ENCODE measurements around the gene EEIG2. TPM values are rescaled to one million over a fixed set of nuclear protein-coding genes. Genes with fewer than 3 reads are reported as not detected.

Gene EEIG2
- total and polyA plus RNA-seq, 12 donors: 1.8 to 13.8 (median 7.3) TPM

DNA sequence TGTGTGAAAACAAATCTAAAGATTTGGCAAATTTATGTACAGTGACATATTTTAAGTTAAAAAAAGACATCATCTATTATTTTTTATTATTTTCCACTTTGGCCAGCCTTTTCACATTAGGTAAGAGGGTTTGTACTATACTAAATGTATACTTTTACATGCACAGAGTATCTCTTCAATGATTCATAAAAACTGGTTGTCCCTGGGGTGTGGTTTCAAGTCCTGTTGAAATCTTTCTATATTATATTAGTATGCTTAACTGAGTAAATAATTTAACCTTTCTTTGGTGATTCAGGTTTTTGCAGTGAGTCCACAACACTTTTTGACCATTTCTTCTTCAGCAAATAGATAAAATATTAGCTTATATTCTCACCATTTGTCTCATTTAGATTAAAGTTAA, 45.7 kb downstream of the EEIG2 start:
- intact Hi-C loops (cut with DNase I): no loop called here
- Histone ChIP-seq H3K27me3 (no peaks in the 10 kb centered on the region), H3K9me3 (replicated peaks in 1 of 3) (no peaks in the 10 kb centered on the region), H3K4me1 (replicated peaks in 1 of 2) (peaks cover 0 to 3% of the 10 kb centered on the region in 2 donors), H3K36me3 (replicated peaks in 1 of 2) (no peaks in the 10 kb centered on the region), H3K4me3 (no peak overlapping the region), H3K27ac (no peak overlapping the region)
- no peak for DNase-seq
- TF ChIP-seq, protein P1, sequence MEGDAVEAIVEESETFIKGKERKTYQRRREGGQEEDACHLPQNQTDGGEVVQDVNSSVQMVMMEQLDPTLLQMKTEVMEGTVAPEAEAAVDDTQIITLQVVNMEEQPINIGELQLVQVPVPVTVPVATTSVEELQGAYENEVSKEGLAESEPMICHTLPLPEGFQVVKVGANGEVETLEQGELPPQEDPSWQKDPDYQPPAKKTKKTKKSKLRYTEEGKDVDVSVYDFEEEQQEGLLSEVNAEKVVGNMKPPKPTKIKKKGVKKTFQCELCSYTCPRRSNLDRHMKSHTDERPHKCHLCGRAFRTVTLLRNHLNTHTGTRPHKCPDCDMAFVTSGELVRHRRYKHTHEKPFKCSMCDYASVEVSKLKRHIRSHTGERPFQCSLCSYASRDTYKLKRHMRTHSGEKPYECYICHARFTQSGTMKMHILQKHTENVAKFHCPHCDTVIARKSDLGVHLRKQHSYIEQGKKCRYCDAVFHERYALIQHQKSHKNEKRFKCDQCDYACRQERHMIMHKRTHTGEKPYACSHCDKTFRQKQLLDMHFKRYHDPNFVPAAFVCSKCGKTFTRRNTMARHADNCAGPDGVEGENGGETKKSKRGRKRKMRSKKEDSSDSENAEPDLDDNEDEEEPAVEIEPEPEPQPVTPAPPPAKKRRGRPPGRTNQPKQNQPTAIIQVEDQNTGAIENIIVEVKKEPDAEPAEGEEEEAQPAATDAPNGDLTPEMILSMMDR (IDR thresholded peaks at IDR 0.05): no peak
- TF ChIP-seq POLR2A (IDR thresholded peaks at IDR 0.05): no peak

DNA sequence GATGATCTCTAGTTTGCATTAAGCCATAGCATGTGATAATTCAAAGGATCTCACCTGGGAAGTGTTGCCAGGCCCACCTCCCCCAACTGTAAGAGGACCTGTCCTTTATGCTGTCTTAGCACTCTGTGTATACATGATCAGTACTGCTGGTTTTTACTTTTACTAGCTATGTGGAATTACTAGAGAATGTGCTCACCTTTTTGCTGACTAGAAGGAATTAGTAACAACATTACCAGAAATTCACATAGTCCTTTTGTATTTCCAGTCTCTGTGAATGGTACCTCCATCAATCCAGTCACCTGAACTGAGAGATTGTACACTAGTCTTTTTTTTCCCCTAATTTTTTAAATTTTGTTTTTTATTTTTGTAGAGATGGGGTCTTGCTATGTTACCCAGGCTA, 46.6 kb downstream of the EEIG2 start:
- Histone ChIP-seq H3K27me3 (no peaks in the 10 kb centered on the region), H3K4me1 (replicated peaks in 1 of 2) (no peaks in the 10 kb centered on the region), H3K4me3 (no peak overlapping the region), H3K27ac (no peak overlapping the region), H3K36me3 (replicated peaks in 1 of 2) (no peaks in the 10 kb centered on the region), H3K9me3 (replicated peaks in 1 of 3) (no peaks in the 10 kb centered on the region)
- DNase-seq: no peak
- intact Hi-C loops (cut with DNase I): no loop called here
- TF ChIP-seq, protein P1 (IDR thresholded peaks at IDR 0.05): no peak
- TF ChIP-seq POLR2A (IDR thresholded peaks at IDR 0.05): no peak

DNA sequence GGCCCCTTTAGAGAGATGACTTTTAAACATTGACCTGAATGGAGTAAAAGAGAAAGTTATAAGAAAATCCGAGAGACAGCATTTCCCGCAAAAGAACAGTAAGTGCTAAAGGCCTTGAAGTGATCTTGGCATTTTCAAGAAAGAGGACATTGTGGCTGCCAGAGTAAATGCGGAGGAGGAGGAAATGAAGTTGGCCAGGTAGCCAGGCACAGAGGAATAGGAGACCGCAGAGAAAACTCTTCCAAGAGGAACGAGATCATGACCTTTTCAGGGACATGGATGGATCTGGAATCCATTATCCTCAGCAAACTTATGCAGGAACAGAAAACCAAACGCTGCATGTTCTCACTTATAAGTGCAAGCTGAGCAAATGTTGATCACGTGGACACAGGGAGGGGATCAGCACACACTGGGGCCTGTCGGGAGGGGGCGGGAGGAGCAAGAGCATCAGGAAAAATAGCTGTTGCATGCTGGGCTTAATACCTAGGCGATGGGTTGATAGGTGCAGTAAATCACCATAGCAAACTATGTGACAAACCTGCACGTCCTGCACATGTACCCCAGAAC, 49.7 kb downstream of the EEIG2 start:
- Histone ChIP-seq H3K27ac (no peak overlapping the region), H3K9me3 (replicated peaks in 1 of 3) (no peaks in the 10 kb centered on the region), H3K36me3 (replicated peaks in 1 of 2) (peaks cover 0 to 9% of the 10 kb centered on the region in 2 donors), H3K4me1 (replicated peaks in 1 of 2) (no peaks in the 10 kb centered on the region), H3K4me3 (no peak overlapping the region), H3K27me3 (no peaks in the 10 kb centered on the region)
- intact Hi-C loops (cut with DNase I): no loop called here
- whole genome bisulfite sequencing, 4 donors: 66 to 73% (median 70%) methylated on average over 11 of the region's 11 CpGs
- TF ChIP-seq POLR2A (IDR thresholded peaks at IDR 0.05): no peak
- TF ChIP-seq, protein P1 (IDR thresholded peaks at IDR 0.05): no peak
- no peak for DNase-seq

Other genes with a start within 250 kb of the EEIG2 start
- gene NBPF6, start 109.8 kb upstream of the EEIG2 start, total RNA-seq: under 1 TPM in 1 of 9 donors, not detected in 8; 0.14 TPM
- gene NBPF6, start 109.8 kb upstream of the EEIG2 start, polyA plus RNA-seq: not detected
- gene HENMT1, start 101.0 kb downstream of the EEIG2 start, total RNA-seq: 10 to 100 TPM in 1 of 9 donors, 1 to 10 TPM in 8; 1.2 to 22.2 (median 3.3) TPM
- 1 to 10 TPM; 3.1 to 4.9 (median 4.2) TPM for gene HENMT1, start 101.0 kb downstream of the EEIG2 start, polyA plus RNA-seq
- 10 to 100 TPM; 11.3 to 33.2 (median 23.0) TPM for gene PRPF38B, start 132.2 kb downstream of the EEIG2 start, total RNA-seq
- gene PRPF38B, start 132.2 kb downstream of the EEIG2 start, polyA plus RNA-seq: 10 to 100 TPM; 34.3 to 63.2 (median 39.5) TPM
- gene FNDC7, start 152.8 kb downstream of the EEIG2 start, total RNA-seq: under 1 TPM in 5 of 9 donors, not detected in 4; 0.11 to 0.71 (median 0.19) TPM
- under 1 TPM in 1 of 3 donors, not detected in 2; 0.03 TPM for gene FNDC7, start 152.8 kb downstream of the EEIG2 start, polyA plus RNA-seq
- gene STXBP3, start 186.6 kb downstream of the EEIG2 start, total RNA-seq: 10 to 100 TPM; 35.1 to 63.2 (median 45.4) TPM
- gene STXBP3, start 186.6 kb downstream of the EEIG2 start, polyA plus RNA-seq: 10 to 100 TPM; 39.9 to 45.8 (median 42.3) TPM

Measured in adrenal gland (tissue), 12 donors.